H1 (cell line): ENCODE data around the gene PRDM15. TPM values are rescaled to one million over a fixed set of nuclear protein-coding genes. Genes with fewer than 3 reads are reported as not detected.

Experiments
- CTCF ChIA-PET: fragments of 300-600 bp; sonication (Branson Sonifier 250); formaldehyde crosslinking; loops from one replicate; lab custom pipeline; 2021; ENCODE audit not compliant: partially characterized antibody; lab: Charles Lee
- POLR2A ChIA-PET: fragments of 300-600 bp; sonication (Branson Sonifier 250); formaldehyde crosslinking; loops from one replicate; lab custom pipeline; 2021; ENCODE audit warnings: inconsistent platforms; ENCODE audit not compliant: partially characterized antibody; lab: Charles Lee
- DNase-seq, 2 experiments: peaks; one replicate each; pipeline versions ENCODE4 v3.0.0 to v3.0.0-alpha.2; 2010 to 2022; ENCODE audit warnings: low spot score in 2 of 2, low read depth in 1 of 2, mixed read lengths in 1 of 2
- FAIRE-seq: peaks from 2 replicates; lab custom pipeline; 2011; peaks lifted over from hg19 to GRCh38; lab: Jason Lieb, UNC
- H2AFZ ChIP-seq: 2 replicates; pipeline ENCODE4 v1.8.1; 2012; ENCODE audit warnings: low read length, inconsistent platforms
- H2AK5ac ChIP-seq: 2 replicates; pipeline ENCODE4 v1.6.1; 2013; ENCODE audit warnings: low read depth, low read length
- H2BK120ac ChIP-seq: replicated peaks from 2 replicates; pipeline ENCODE3; 2013; ENCODE audit warnings: low read depth, low read length, inconsistent platforms
- H2BK12ac ChIP-seq: 2 replicates; pipeline ENCODE4 v1.6.1; 2013; ENCODE audit warnings: low read depth, low read length
- H2BK15ac ChIP-seq: 2 replicates; pipeline ENCODE4 v1.6.1; 2013; ENCODE audit warnings: low read length
- H2BK20ac ChIP-seq: 2 replicates; pipeline ENCODE4 v1.6.1; 2013; ENCODE audit warnings: low read length
- H2BK5ac ChIP-seq: 2 replicates; pipeline ENCODE4 v1.6.1; 2013; ENCODE audit warnings: low read depth, low read length
- H3K14ac ChIP-seq: 2 replicates; pipeline ENCODE4 v1.6.1; 2013; ENCODE audit warnings: inconsistent platforms; ENCODE audit not compliant: insufficient read length
- H3K18ac ChIP-seq: 2 replicates; pipeline ENCODE4 v1.6.1; 2013; ENCODE audit warnings: low read length; ENCODE audit errors: extremely low read depth
- H3K23ac ChIP-seq: 2 replicates; pipeline ENCODE4 v1.6.1; 2013; ENCODE audit warnings: inconsistent platforms; ENCODE audit not compliant: insufficient read length
- H3K23me2 ChIP-seq: 2 replicates; pipeline ENCODE4 v1.6.1; 2013; ENCODE audit warnings: low read depth, low read length
- H3K27ac ChIP-seq: 2 replicates; pipeline ENCODE4 v1.6.1; 2011; ENCODE audit warnings: low read depth, low read length, inconsistent platforms
- H3K27me3 ChIP-seq, 4 experiments: replicated peaks in 1 of 4; 1 replicate in 1 of 4; 2 replicates in 3 of 4; pipeline versions ENCODE4 v1.6.1 to v1.8.1; 2011 to 2013; ENCODE audit warnings: low read length in 3 of 4, mild to moderate bottlenecking in 3 of 4, inconsistent platforms in 2 of 4, mixed read lengths in 2 of 4, moderate library complexity in 1 of 4; ENCODE audit not compliant: control insufficient read depth in 3 of 4, insufficient read depth in 3 of 4; ENCODE audit errors: extremely low read depth in 1 of 4
- H3K36me3 ChIP-seq, 4 experiments: 2 replicates each; pipeline versions ENCODE4 v1.6.1 to v1.8.1; 2011 to 2013; ENCODE audit warnings: mild to moderate bottlenecking in 4 of 4, low read length in 3 of 4, moderate library complexity in 2 of 4, control low read depth in 1 of 4, inconsistent platforms in 1 of 4; ENCODE audit not compliant: insufficient read depth in 4 of 4, control insufficient read depth in 2 of 4
- H3K4ac ChIP-seq: replicated peaks from 2 replicates; pipeline ENCODE3; 2013; ENCODE audit warnings: low read length, low read depth, mixed read lengths, inconsistent platforms; ENCODE audit not compliant: insufficient read length
- H3K4me1 ChIP-seq, 4 experiments: replicated peaks in 1 of 4; 1 replicate in 1 of 4; 2 replicates in 3 of 4; pipeline versions ENCODE4 v1.6.1 to v1.8.1; 2011 to 2013; ENCODE audit warnings: low read length in 3 of 4, inconsistent platforms in 2 of 4, mixed read lengths in 1 of 4; ENCODE audit not compliant: insufficient read depth in 4 of 4, control insufficient read depth in 3 of 4
- H3K4me2 ChIP-seq, 2 experiments: 2 replicates each; pipeline versions ENCODE4 v1.6.1 to v1.8.1; 2011 to 2013; ENCODE audit warnings: low read depth in 2 of 2, low read length in 2 of 2, control low read depth in 1 of 2, inconsistent platforms in 1 of 2, mild to moderate bottlenecking in 1 of 2; ENCODE audit not compliant: insufficient read depth in 1 of 2
- H3K4me3 ChIP-seq, 4 experiments: fragments of 200-600, 300-600 bp in 1 of 4; sonication (generic), shearing (Covaris generic), sonication (Bioruptor Twin) in 1 of 4; 2 replicates each; pipeline versions ENCODE4 v1.5.1 to v1.8.1; 2011 to 2016; ENCODE audit warnings: low read length in 4 of 4, low read depth in 3 of 4, control low read depth in 2 of 4, inconsistent platforms in 2 of 4, mild to moderate bottlenecking in 2 of 4, mixed read lengths in 1 of 4, moderate library complexity in 1 of 4; ENCODE audit not compliant: insufficient read depth in 2 of 4; ENCODE audit errors: extremely low read depth in 1 of 4
- H3K56ac ChIP-seq: replicated peaks from 2 replicates; pipeline ENCODE3; 2013; ENCODE audit warnings: low read depth, mild to moderate bottlenecking, mixed read lengths, low read length, inconsistent platforms; ENCODE audit not compliant: insufficient read length
- H3K79me1 ChIP-seq: 2 replicates; pipeline ENCODE4 v1.6.1; 2013; ENCODE audit warnings: low read depth, low read length, control low read depth
- H3K79me2 ChIP-seq, 2 experiments: 2 replicates each; pipeline versions ENCODE4 v1.6.1 to v1.8.1; 2012 to 2013; ENCODE audit warnings: low read length in 2 of 2, mild to moderate bottlenecking in 2 of 2, inconsistent platforms in 1 of 2; ENCODE audit not compliant: insufficient read depth in 2 of 2, control insufficient read depth in 1 of 2
- H3K9ac ChIP-seq, 4 experiments: replicated peaks in 1 of 4; 1 replicate in 1 of 4; 2 replicates in 3 of 4; pipeline versions ENCODE4 v1.6.1 to v1.8.1; 2011 to 2013; ENCODE audit warnings: low read depth in 3 of 4, low read length in 3 of 4, control low read depth in 2 of 4, mild to moderate bottlenecking in 2 of 4, moderate library complexity in 2 of 4, inconsistent platforms in 1 of 4; ENCODE audit errors: extremely low read depth in 1 of 4
- H3K9me3 ChIP-seq, 2 experiments: 2 replicates each; pipeline versions ENCODE4 v1.6.1 to v1.8.1; 2012 to 2013; ENCODE audit warnings: mild to moderate bottlenecking in 2 of 2, moderate library complexity in 2 of 2, control low read depth in 1 of 2, inconsistent platforms in 1 of 2, low read depth in 1 of 2, low read length in 1 of 2, mixed read lengths in 1 of 2; ENCODE audit not compliant: insufficient read depth in 2 of 2
- H4K20me1 ChIP-seq, 2 experiments: replicated peaks in 1 of 2; 2 replicates each; pipeline versions ENCODE3 to v1.8.1; 2011 to 2013; ENCODE audit warnings: inconsistent platforms in 2 of 2, low read length in 2 of 2, mild to moderate bottlenecking in 1 of 2; ENCODE audit not compliant: insufficient read depth in 2 of 2, control insufficient read depth in 1 of 2
- H4K5ac ChIP-seq: 2 replicates; pipeline ENCODE4 v1.6.1; 2013; ENCODE audit warnings: low read length, low read depth, mixed read lengths, inconsistent platforms; ENCODE audit not compliant: insufficient read length
- H4K8ac ChIP-seq: 2 replicates; pipeline ENCODE4 v1.8.0; 2013; ENCODE audit warnings: mild to moderate bottlenecking, moderate library complexity, low read length, inconsistent platforms; ENCODE audit not compliant: insufficient read depth; ENCODE audit errors: extremely low read depth
- H4K91ac ChIP-seq: replicated peaks from 2 replicates; pipeline ENCODE3; 2013; ENCODE audit warnings: low read length, mixed read lengths, inconsistent platforms; ENCODE audit not compliant: insufficient read length
- CTBP2 ChIP-seq: IDR thresholded peaks from 2 replicates; pipeline ENCODE4 v1.7.0; 2011; ENCODE audit warnings: borderline replicate concordance, mild to moderate bottlenecking, moderate library complexity, mixed read lengths, low read length; ENCODE audit not compliant: insufficient read depth, insufficient read length
- EZH2 ChIP-seq: fragments of 200-600 bp; sonication (generic); IDR thresholded peaks from 2 replicates; pipeline ENCODE4 v1.7.1; 2012; ENCODE audit warnings: low read depth, mild to moderate bottlenecking, moderate library complexity, low read length, inconsistent platforms; ENCODE audit not compliant: severe bottlenecking
- KDM4A ChIP-seq: IDR thresholded peaks from one replicate; pipeline ENCODE4 v1.7.1; 2012; ENCODE audit warnings: low read depth, mild to moderate bottlenecking, moderate library complexity, low read length, inconsistent platforms; ENCODE audit not compliant: severe bottlenecking
- MAX ChIP-seq: IDR thresholded peaks from 2 replicates; pipeline ENCODE4 v1.6.1; 2012; ENCODE audit warnings: inconsistent platforms
- SP2 ChIP-seq: IDR thresholded peaks from 2 replicates; pipeline ENCODE4 v1.6.1; 2012; ENCODE audit warnings: mild to moderate bottlenecking, low read length, inconsistent platforms
- WGBS, 2 experiments: shearing (Covaris generic) in 1 of 2; methylation state at CpG; one replicate each; pipeline versions ENCODE4 v1.1.6 to v1.1.7; 2013 to 2015; ENCODE audit warnings: low lambda C conversion rate in 2 of 2, mixed read lengths in 2 of 2, inconsistent platforms in 1 of 2, low coverage in 1 of 2, missing lambda C conversion rate in 1 of 2; ENCODE audit not compliant: insufficient replicate concordance in 2 of 2, insufficient coverage in 1 of 2, insufficient read length in 1 of 2; ENCODE audit errors: extremely low coverage in 1 of 2, missing lambda C conversion rate in 1 of 2; 5-methylcytosine and 5-hydroxymethylcytosine counted together
- polyA plus RNA-seq, 7 experiments: library from polyadenylated mRNA; depleted of rRNA in 3 of 7; stranded (reverse) in 5 of 7; unstranded in 2 of 7; fragments of >200 nt in 5 of 7; fragments of 200-250 nt in 2 of 7; gene quantifications; 1 replicate in 5 of 7; 2 replicates in 1 of 7; 4 replicates in 1 of 7; pipeline versions ENCODE4 v1.2.1 to v1.2.3, GENCODE V29; 2011 to 2013; ENCODE audit warnings: missing spikeins in 2 of 7, mixed read lengths in 2 of 7
- total RNA-seq: library from RNA; stranded (reverse); fragmentation: NEBNext Ultra II Directional; extraction: Animal tissue kit (Norgen Biotek cat#: 25700); gene quantifications from 2 replicates; pipeline ENCODE4 v1.2.1, GENCODE V29; 2021

Gene PRDM15
- total and polyA plus RNA-seq, 2 of the 8 experiments (the other 6 are each of a cell fraction or from before 2014, with no cell fraction given), result 9.7 to 10.5 TPM

DNA sequence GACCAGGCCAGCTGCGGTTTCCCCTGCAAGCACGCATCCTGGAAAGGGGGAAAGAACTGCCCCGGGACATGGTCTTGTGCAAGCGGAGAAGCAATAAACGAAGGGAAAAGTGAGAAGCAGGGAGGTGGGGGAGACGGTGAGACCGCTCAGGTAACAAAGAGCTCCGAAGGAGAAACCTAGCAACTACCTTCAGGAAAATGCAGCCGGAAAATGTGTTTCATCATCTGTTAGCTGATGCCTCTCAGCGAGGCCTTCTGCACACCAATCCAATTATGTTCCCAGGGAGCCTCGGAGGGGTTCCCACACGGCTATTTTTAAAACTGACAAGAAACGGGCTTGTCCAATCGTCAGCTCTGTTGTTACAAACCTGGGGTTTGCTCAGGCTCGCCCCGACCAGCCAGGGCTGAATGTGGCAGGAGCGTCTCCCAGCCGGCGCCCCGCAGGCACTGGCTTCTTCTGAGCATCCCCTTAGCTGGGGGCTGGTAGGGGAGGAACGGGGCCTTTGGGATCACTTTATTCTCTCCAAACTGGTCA lies 115.7 kb downstream of the PRDM15 start:
- Histone ChIP-seq H4K8ac (no peak overlapping the region; the same call in 1 of the 2 replicates), H4K91ac (no peak overlapping the region), H2BK15ac (no peak overlapping the region), H3K23ac (no peak overlapping the region), H3K23me2 (peaks cover 27% of the 10 kb centered on the region), H4K5ac (no peak overlapping the region), H3K4me1 (peaks cover 31 to 56% (median 35%) of the 10 kb centered on the region in 4 experiments), H3K27me3 (peaks cover 22 to 71% (median 59%) of the 10 kb centered on the region in 4 experiments), H2AK5ac (no peak overlapping the region), H3K27ac (no peak overlapping the region), H3K56ac (no peak overlapping the region), H4K20me1 (peaks cover 7 to 8% of the 10 kb centered on the region in 2 experiments), H2BK5ac (no peak overlapping the region), H3K79me1 (no peaks in the 10 kb centered on the region), H3K4ac (no peak overlapping the region), H3K18ac (peak overlapping the region; percentile 48; the same call in 1 of the 2 replicates), H3K36me3 (no peaks in the 10 kb centered on the region), H2BK120ac (peak overlapping the region; percentile 22), H2BK20ac (no peak overlapping the region), H3K9ac (no peak overlapping the region), H3K79me2 (peaks cover 0 to 35% of the 10 kb centered on the region in 2 experiments; a peak in 3 of 4 replicates), H2AFZ (no peak overlapping the region), H2BK12ac (0 out of 2 replicates have a peak overlapping the region, but pooled peaks have one; percentile 3), H3K14ac (no peak overlapping the region), H3K9me3 (no peaks in the 10 kb centered on the region), H3K4me2 (peak overlapping the region; percentile 87 to 99), H3K4me3 (peak overlapping the region in 3 of 4 experiments; percentile 44 to 63 (median 45); a peak in 6 of 8 replicates)
- ChIA-PET POLR2A (interaction anchor here (0.6 to 4.2 kb wide), 6 partner anchors 9 to 310 kb away, joined by 3 to 23 read pairs (median 8); no protein-coding TSS in a partner anchor), CTCF (interaction anchor here (1.0 to 9.1 kb wide), 8 partner anchors 10 to 295 kb away, joined by 3 to 71 read pairs (median 8); no protein-coding TSS in a partner anchor)
- DNase-seq (no peak), FAIRE-seq (peak; percentile 36)
- WGBS, 2 experiments, result 5% methylated on average over 21 of the region's 21 CpGs; no CpG with 5 or more reads in 1 of the 2 experiments
- TF ChIP-seq CTBP2 (no peak), KDM4A (peak; percentile 19), EZH2 (no peak), MAX (no peak), SP2 (no peak)
